A549 (cell line): ENCODE measurements around the gene NCBP2. TPM values are rescaled to one million over a fixed set of nuclear protein-coding genes. Genes with fewer than 3 reads are reported as not detected.

Source experiments
- ATAC-seq, 2 experiments: fragments of 200-7000 bp in 1 of 2; fragments of >200 bp in 1 of 2; cut with Nextera tagmentation in 1 of 2; cut with Tn5 transposase in 1 of 2; 3 replicates each; pipeline versions ENCODE4 v1.8.0 to v1.9.1; 2018 to 2020; ENCODE audit warnings: mild to moderate bottlenecking in 1 of 2, moderate library complexity in 1 of 2
- CTCF ChIA-PET: fragments of 300-600 bp; sonication (Branson Sonifier 250); formaldehyde crosslinking; extraction: SDS; loops from one replicate; lab custom pipeline; 2021; ENCODE audit warnings: antibody characterized with exemption, inconsistent platforms; lab: Yijun Ruan, JAX
- POLR2A ChIA-PET: fragments of 350-600 bp; formaldehyde crosslinking; extraction: SDS; loops from one replicate; lab custom pipeline; 2021; ENCODE audit warnings: antibody characterized with exemption, inconsistent platforms; lab: Yijun Ruan, JAX
- DNase-seq, 2 experiments: peaks; one replicate each; pipeline versions ENCODE4 v3.0.0 to v3.0.0-alpha.2; 2011 to 2016; ENCODE audit warnings: low read depth in 1 of 2, low spot score in 1 of 2
- FAIRE-seq: peaks from 2 replicates; lab custom pipeline; 2011; peaks lifted over from hg19 to GRCh38; lab: Jason Lieb, UNC
- H3K27ac ChIP-seq, 2 experiments: fragments of >200 bp; sonication (Bioruptor Twin); formaldehyde crosslinking; 3 replicates each; pipeline ENCODE4 v1.5.1; 2016 to 2017
- H3K4me1 ChIP-seq: fragments of >200 bp; sonication (Bioruptor Twin); formaldehyde crosslinking; 3 replicates; pipeline ENCODE4 v1.6.1; 2016
- H3K4me2 ChIP-seq: fragments of >200 bp; sonication (Bioruptor Twin); formaldehyde crosslinking; 3 replicates; pipeline ENCODE4 v1.6.1; 2016
- H3K4me3 ChIP-seq: fragments of >200 bp; sonication (Bioruptor Twin); formaldehyde crosslinking; 3 replicates; pipeline ENCODE4 v1.5.1; 2016
- H3K9me3 ChIP-seq: fragments of >200 bp; sonication (Bioruptor Twin); formaldehyde crosslinking; 3 replicates; pipeline ENCODE4 v1.6.1; 2016
- BCL3 ChIP-seq: fragments of >200 bp; sonication (Bioruptor Twin); formaldehyde crosslinking; IDR thresholded peaks from 3 replicates; pipeline ENCODE4 v1.6.1; 2016
- BHLHE40 ChIP-seq: IDR thresholded peaks from 2 replicates; pipeline ENCODE4 v1.6.1; 2012; ENCODE audit warnings: low read depth, low read length, inconsistent platforms
- CBX2 ChIP-seq: fragments of 200-600 bp; sonication (generic); IDR thresholded peaks from 2 replicates; pipeline ENCODE4 v1.6.1; 2016; ENCODE audit warnings: low read depth, mild to moderate bottlenecking, borderline replicate concordance
- EHF ChIP-seq: fragments of 250-450 bp; sonication (Bioruptor Pico); IDR thresholded peaks from 2 replicates; pipeline ENCODE4 v1.5.0; 2020; ENCODE audit warnings: mild to moderate bottlenecking
- EP300 ChIP-seq, 2 experiments: fragments of >200 bp; sonication (Bioruptor Twin); formaldehyde crosslinking; IDR thresholded peaks; 2 replicates in 1 of 2; 3 replicates in 1 of 2; pipeline ENCODE4 v1.6.1; 2016 to 2017
- FOSB ChIP-seq: fragments of 250-450 bp; sonication (Bioruptor Pico); IDR thresholded peaks from 2 replicates; pipeline ENCODE4 v1.5.0; 2020; ENCODE audit warnings: mild to moderate bottlenecking, moderate library complexity
- FOXS1 ChIP-seq: fragments of 250-450 bp; sonication (Bioruptor Pico); IDR thresholded peaks from 2 replicates; pipeline ENCODE4 v1.5.0; 2020; ENCODE audit warnings: mild to moderate bottlenecking, moderate library complexity
- GATA3 ChIP-seq: IDR thresholded peaks from 2 replicates; pipeline ENCODE4 v1.6.1; 2012; ENCODE audit warnings: borderline replicate concordance
- HDAC2 ChIP-seq: fragments of 200-600 bp; sonication (generic); IDR thresholded peaks from 2 replicates; pipeline ENCODE4 v1.6.1; 2016
- HEYL ChIP-seq: fragments of 250-450 bp; sonication (Bioruptor Pico); IDR thresholded peaks from 2 replicates; pipeline ENCODE4 v1.8.0; 2021; ENCODE audit warnings: mild to moderate bottlenecking, moderate library complexity
- KDM5A ChIP-seq: fragments of 200-600 bp; sonication (generic); IDR thresholded peaks from 2 replicates; pipeline ENCODE4 v1.6.1; 2016; ENCODE audit warnings: antibody characterized with exemption, mild to moderate bottlenecking
- MAFK ChIP-seq: fragments of 450-650 bp; IDR thresholded peaks from 2 replicates; pipeline ENCODE4 v1.6.1; 2014; ENCODE audit not compliant: partially characterized antibody
- MYC ChIP-seq: IDR thresholded peaks from 2 replicates; pipeline ENCODE4 v1.6.1; 2012; ENCODE audit warnings: mild to moderate bottlenecking, inconsistent platforms, low read length, improper control_type of control experiment, borderline replicate concordance
- NFE2L2 ChIP-seq: fragments of 150-350 bp; conservative IDR thresholded peaks from 2 replicates; pipeline ENCODE4 v1.6.1; 2014; ENCODE audit warnings: low read length
- NPAS2 ChIP-seq: fragments of 250-450 bp; sonication (Bioruptor Pico); IDR thresholded peaks from 2 replicates; pipeline ENCODE4 v1.8.0; 2022; ENCODE audit warnings: mild to moderate bottlenecking, moderate library complexity, borderline replicate concordance
- PBX3 ChIP-seq: IDR thresholded peaks from 2 replicates; pipeline ENCODE4 v1.6.1; 2012
- PHF8 ChIP-seq: fragments of 200-600 bp; sonication (generic); IDR thresholded peaks from 2 replicates; pipeline ENCODE4 v1.6.1; 2016; ENCODE audit warnings: low read depth, mild to moderate bottlenecking, antibody characterized with exemption, moderate library complexity, borderline replicate concordance
- POLR2A ChIP-seq: IDR thresholded peaks from 2 replicates; pipeline ENCODE4 v1.6.1; 2012; ENCODE audit warnings: mild to moderate bottlenecking, low read length
- RAD21 ChIP-seq, 2 experiments: fragments of >200 bp in 1 of 2; sonication (Bioruptor Twin) in 1 of 2; formaldehyde crosslinking in 1 of 2; IDR thresholded peaks in 1 of 2; conservative IDR thresholded peaks in 1 of 2; 2 replicates in 1 of 2; 3 replicates in 1 of 2; pipeline ENCODE4 v1.6.1; 2012 to 2018; ENCODE audit warnings: inconsistent platforms in 1 of 2
- RFX5 ChIP-seq: fragments of 450-650 bp; IDR thresholded peaks from 2 replicates; pipeline ENCODE4 v1.7.1; 2014; ENCODE audit warnings: antibody characterized with exemption, mild to moderate bottlenecking, moderate library complexity
- SREBF2 ChIP-seq: fragments of 450-650 bp; IDR thresholded peaks from 2 replicates; pipeline ENCODE4 v1.6.1; 2014; ENCODE audit warnings: mild to moderate bottlenecking, moderate library complexity
- TFCP2L1 ChIP-seq: fragments of 250-450 bp; sonication (Bioruptor Pico); IDR thresholded peaks from 2 replicates; pipeline ENCODE4 v1.5.0; 2021; ENCODE audit warnings: mild to moderate bottlenecking
- TP53 ChIP-seq: fragments of 250-450 bp; sonication (Bioruptor Pico); IDR thresholded peaks from 2 replicates; pipeline ENCODE4 v1.5.0; 2021; ENCODE audit warnings: mild to moderate bottlenecking, moderate library complexity
- ZC3H11A ChIP-seq: fragments of 450-650 bp; IDR thresholded peaks from 2 replicates; pipeline ENCODE4 v1.6.1; 2014; ENCODE audit warnings: antibody characterized with exemption, mild to moderate bottlenecking
- ZSCAN20 ChIP-seq: fragments of 250-450 bp; sonication (Bioruptor Pico); IDR thresholded peaks from 2 replicates; pipeline ENCODE4 v1.8.0; 2022; ENCODE audit warnings: mild to moderate bottlenecking, moderate library complexity
- WGBS: methylation state at CpG from one replicate; pipeline ENCODE4 v1.1.6; 2017; ENCODE audit errors: missing lambda C conversion rate; 5-methylcytosine and 5-hydroxymethylcytosine counted together
- polyA plus RNA-seq, 4 experiments: library from polyadenylated mRNA; depleted of rRNA in 3 of 4; stranded (reverse); fragments of >200 nt; fragmentation: RNase III in 1 of 4; extraction: RNeasy Plus Mini Kit Qiagen cat#74134 plus additional on column Dnase treatment in 1 of 4; gene quantifications; 2 replicates in 3 of 4; 3 replicates in 1 of 4; pipeline ENCODE4 v1.2.3, GENCODE V29; 2011 to 2017
- TF ChIP-seq, protein P1 (sequence below): fragments of 150-350 bp; IDR thresholded peaks from 2 replicates; pipeline ENCODE4 v1.6.1; 2014; ENCODE audit warnings: low read depth, mild to moderate bottlenecking, low read length
- TF ChIP-seq, protein P2 (sequence below): fragments of >200 bp; sonication (Bioruptor Twin); formaldehyde crosslinking; IDR thresholded peaks from 2 replicates; pipeline ENCODE4 v1.6.1; 2016

The NCBP2 gene
- polyA plus RNA-seq, 2 of the 4 experiments (the other 2 are of a cell fraction), result 63.6 to 68.0 TPM

- CTCF ChIA-PET, result interaction anchor here (0.6 kb wide), 1 partner anchor 12 kb away, joined by 3 read pairs; no protein-coding TSS in a partner anchor
- no peak for ATAC-seq
- no peak overlapping the region for H3K4me2 ChIP-seq
- no peak for FAIRE-seq
- 92% methylated on average over 11 of the region's 11 CpGs for WGBS
- H3K4me3 ChIP-seq, result no peak overlapping the region
- DNase-seq, result no peak
- H3K4me1 ChIP-seq, result no peaks in the 10 kb centered on the region
- no peak overlapping the region for H3K27ac ChIP-seq
- no peaks in the 10 kb centered on the region for H3K9me3 ChIP-seq
- TF ChIP-seq CBX2 (no peak), FOSB (no peak), KDM5A (no peak), SREBF2 (no peak), GATA3 (no peak), PHF8 (no peak), BCL3 (no peak), FOXS1 (CRISPR knock-in tag) (no peak), POLR2A (no peak), MYC (no peak), ZC3H11A (no peak), HEYL (CRISPR knock-in tag) (no peak), BHLHE40 (no peak), MAFK (no peak), HDAC2 (no peak), ZSCAN20 (CRISPR knock-in tag) (no peak), TP53 (CRISPR knock-in tag) (no peak)
- TF ChIP-seq, protein P1, sequence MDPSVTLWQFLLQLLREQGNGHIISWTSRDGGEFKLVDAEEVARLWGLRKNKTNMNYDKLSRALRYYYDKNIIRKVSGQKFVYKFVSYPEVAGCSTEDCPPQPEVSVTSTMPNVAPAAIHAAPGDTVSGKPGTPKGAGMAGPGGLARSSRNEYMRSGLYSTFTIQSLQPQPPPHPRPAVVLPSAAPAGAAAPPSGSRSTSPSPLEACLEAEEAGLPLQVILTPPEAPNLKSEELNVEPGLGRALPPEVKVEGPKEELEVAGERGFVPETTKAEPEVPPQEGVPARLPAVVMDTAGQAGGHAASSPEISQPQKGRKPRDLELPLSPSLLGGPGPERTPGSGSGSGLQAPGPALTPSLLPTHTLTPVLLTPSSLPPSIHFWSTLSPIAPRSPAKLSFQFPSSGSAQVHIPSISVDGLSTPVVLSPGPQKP, result no peak
- TF ChIP-seq, protein P2, sequence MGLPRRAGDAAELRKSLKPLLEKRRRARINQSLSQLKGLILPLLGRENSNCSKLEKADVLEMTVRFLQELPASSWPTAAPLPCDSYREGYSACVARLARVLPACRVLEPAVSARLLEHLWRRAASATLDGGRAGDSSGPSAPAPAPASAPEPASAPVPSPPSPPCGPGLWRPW, result no peak
- POLR2A ChIA-PET, result no interaction called here
Measured at GRCh38 chr3:196965112-196965803, 22.9 kb upstream of the NCBP2 start.

GRCh38 chr3:196963631-196963953 lies 21.3 kb upstream of the NCBP2 start:
- CTCF ChIA-PET, result interaction anchor here (1.2 kb wide), 1 partner anchor 10 kb away, joined by 6 read pairs; no protein-coding TSS in a partner anchor
- WGBS, result 100% methylated on average over 2 of the region's 2 CpGs
- POLR2A ChIA-PET, result no interaction called here
- TF ChIP-seq ZSCAN20 (CRISPR knock-in tag) (no peak), RAD21 (conservative IDR thresholded peaks at IDR 0.05 in 1 of 2, IDR thresholded peaks at IDR 0.05 in 1 of 2) (no peak), PBX3 (no peak), EHF (CRISPR knock-in tag) (no peak), BHLHE40 (no peak), EP300 (IDR thresholded peaks at IDR 0.05) (no peak), BCL3 (no peak), HDAC2 (no peak), RFX5 (no peak), NFE2L2 (no peak), TFCP2L1 (no peak), NPAS2 (CRISPR knock-in tag) (no peak)
- TF ChIP-seq, protein P1, result no peak
- Histone ChIP-seq H3K27ac (no peak overlapping the region), H3K4me3 (no peak overlapping the region), H3K9me3 (no peaks in the 10 kb centered on the region), H3K4me2 (no peak overlapping the region), H3K4me1 (no peaks in the 10 kb centered on the region)
- ATAC-seq, result no peak
- no peak for FAIRE-seq
- no peak for DNase-seq
